Activated CD8-positive, alpha-beta T cell treated with anti-CD3 and anti-CD28 coated beads, Interleukin-2, amount 10 ng/mL, durations not matched to agents 7 days and 5 days (primary cell): ENCODE results near the gene MRPL40. TPM values are rescaled to one million over a fixed set of nuclear protein-coding genes. Genes with fewer than 3 reads are reported as not detected.

Experiments used
- ATAC-seq: fragments of 150-1000 bp; cut with Tn5 transposase; one replicate; pipeline ENCODE4 v1.10.0; 2021; ENCODE audit warnings: moderate library complexity
- CTCF ChIA-PET: fragments of 350-600 bp; sonication (Branson Sonifier 250); formaldehyde crosslinking; loops from one replicate; lab custom pipeline; 2021; ENCODE audit warnings: antibody characterized with exemption; lab: Charles Lee
- POLR2A ChIA-PET: fragments of 350-600 bp; sonication (Branson Sonifier 250); formaldehyde crosslinking; loops from one replicate; lab custom pipeline; 2021; ENCODE audit warnings: antibody characterized with exemption; lab: Charles Lee
- DNase-seq: peaks from one replicate; pipeline ENCODE4 v3.0.0-alpha.2; 2020
- H3K27ac Mint-ChIP-seq: one replicate; pipeline ENCODE4 v1.8.0; 2021; ENCODE audit warnings: mild to moderate bottlenecking, mixed read lengths
- H3K27me3 Mint-ChIP-seq: one replicate; pipeline ENCODE4 v1.8.0; 2021; ENCODE audit warnings: low read depth, mixed read lengths
- H3K36me3 Mint-ChIP-seq: one replicate; pipeline ENCODE4 v1.8.0; 2021; ENCODE audit warnings: low read depth, mixed read lengths
- H3K4me1 Mint-ChIP-seq: one replicate; pipeline ENCODE4 v1.8.0; 2021; ENCODE audit warnings: low read depth, mixed read lengths
- H3K4me3 Mint-ChIP-seq: one replicate; pipeline ENCODE4 v1.8.0; 2021; ENCODE audit warnings: mild to moderate bottlenecking, mixed read lengths
- H3K9me3 Mint-ChIP-seq: one replicate; pipeline ENCODE4 v1.8.0; 2022; ENCODE audit warnings: mixed read lengths; ENCODE audit not compliant: insufficient read depth
- total RNA-seq, 2 experiments: library from RNA; stranded (reverse); gene quantifications; one replicate each; pipeline ENCODE4 v1.2.3, GENCODE V29; 2021

MRPL40 gene
- total RNA-seq, 2 experiments from 2014 or later = 26.8 to 29.5 TPM

- CTCF ChIA-PET = no interaction called here
- H3K4me1 Mint-ChIP-seq = no peaks in the 10 kb centered on the region
- H3K4me3 Mint-ChIP-seq = no peak overlapping the region
- POLR2A ChIA-PET = no interaction called here
- DNase-seq = no peak
- H3K9me3 Mint-ChIP-seq = no peaks in the 10 kb centered on the region
- peaks cover 46% of the 10 kb centered on the region for H3K36me3 Mint-ChIP-seq
- ATAC-seq = no peak
- no peak overlapping the region for H3K27ac Mint-ChIP-seq
- H3K27me3 Mint-ChIP-seq = no peaks in the 10 kb centered on the region
Observed at GRCh38 chr22:19407649-19408606, 24.4 kb upstream of the MRPL40 start.

- ChIA-PET CTCF (no interaction called here), POLR2A (no interaction called here)
- Mint-ChIP-seq H3K27me3 (no peaks in the 10 kb centered on the region), H3K9me3 (no peaks in the 10 kb centered on the region), H3K4me3 (no peak overlapping the region), H3K27ac (peak overlapping the region; percentile 18), H3K4me1 (peaks cover 2% of the 10 kb centered on the region), H3K36me3 (peaks cover 42% of the 10 kb centered on the region)
- no peak for DNase-seq
- no peak for ATAC-seq
Observed at GRCh38 chr22:19410941-19411689, 21.2 kb upstream of the MRPL40 start.

- ATAC-seq (no peak), DNase-seq (no peak)
- Mint-ChIP-seq H3K36me3 (peaks cover 40% of the 10 kb centered on the region), H3K27ac (peak overlapping the region; percentile 18), H3K9me3 (no peaks in the 10 kb centered on the region), H3K27me3 (no peaks in the 10 kb centered on the region), H3K4me1 (peaks cover 2% of the 10 kb centered on the region), H3K4me3 (no peak overlapping the region)
- ChIA-PET CTCF (no interaction called here), POLR2A (no interaction called here)
Observed at GRCh38 chr22:19411690-19412045, 20.7 kb upstream of the MRPL40 start.

GRCh38 chr22:19412478-19412877, 19.9 kb upstream of the MRPL40 start:
- Mint-ChIP-seq H3K27me3 (no peaks in the 10 kb centered on the region), H3K27ac (peak overlapping the region; percentile 22), H3K4me1 (peaks cover 2% of the 10 kb centered on the region), H3K36me3 (peaks cover 35% of the 10 kb centered on the region), H3K9me3 (no peaks in the 10 kb centered on the region), H3K4me3 (no peak overlapping the region)
- POLR2A ChIA-PET = interaction anchor here (1.6 kb wide), 1 partner anchor 20 kb away, joined by 4 read pairs; the partner anchor contains the start of gene MRPL40
- CTCF ChIA-PET = no interaction called here
- DNase-seq (no peak), ATAC-seq (no peak)

GRCh38 chr22:19412923-19413322, 19.4 kb upstream of the MRPL40 start:
- Mint-ChIP-seq H3K27me3 (no peaks in the 10 kb centered on the region), H3K4me1 (peaks cover 5% of the 10 kb centered on the region), H3K36me3 (peaks cover 34% of the 10 kb centered on the region), H3K27ac (peak overlapping the region; percentile 22), H3K9me3 (no peaks in the 10 kb centered on the region), H3K4me3 (no peak overlapping the region)
- DNase-seq (no peak), ATAC-seq (no peak)
- ChIA-PET CTCF (no interaction called here), POLR2A (interaction anchor here (1.6 kb wide), 1 partner anchor 20 kb away, joined by 4 read pairs; the partner anchor contains the start of gene MRPL40)

GRCh38 chr22:19419086-19419463, 13.3 kb upstream of the MRPL40 start:
- Mint-ChIP-seq H3K36me3 (peaks cover 21% of the 10 kb centered on the region), H3K9me3 (no peaks in the 10 kb centered on the region), H3K27ac (peak overlapping the region; percentile 89), H3K4me1 (peaks cover 57% of the 10 kb centered on the region), H3K4me3 (no peak overlapping the region), H3K27me3 (no peaks in the 10 kb centered on the region)
- DNase-seq (no peak), ATAC-seq (peak; percentile 34)
- ChIA-PET CTCF (no interaction called here), POLR2A (interaction anchor here (1.0 to 4.6 kb wide), 3 partner anchors 12 to 60 kb away, joined by 5 to 49 read pairs (median 5); partner anchors contain the start of genes C22orf39, CDC45, HIRA and MRPL40)

- peak; percentile 93 for ATAC-seq
- Mint-ChIP-seq H3K36me3 (peaks cover 24% of the 10 kb centered on the region), H3K27me3 (no peaks in the 10 kb centered on the region), H3K4me3 (peak overlapping the region; percentile 32), H3K4me1 (peaks cover 59% of the 10 kb centered on the region), H3K9me3 (no peaks in the 10 kb centered on the region), H3K27ac (peak overlapping the region; percentile 89)
- ChIA-PET POLR2A (interaction anchor here (1.0 to 4.6 kb wide), 3 partner anchors 11 to 60 kb away, joined by 5 to 49 read pairs (median 5); partner anchors contain the start of genes C22orf39, CDC45, HIRA and MRPL40), CTCF (interaction anchor here (1.1 to 1.7 kb wide), 4 partner anchors 11 to 210 kb away, joined by 3 to 4 read pairs (median 4); partner anchors contain the start of genes HIRA and MRPL40)
- peak; percentile 64 for DNase-seq
Observed at GRCh38 chr22:19419464-19420178, 12.7 kb upstream of the MRPL40 start.

- ChIA-PET CTCF (interaction anchor here (1.1 to 1.7 kb wide), 4 partner anchors 10 to 209 kb away, joined by 3 to 4 read pairs (median 4); partner anchors contain the start of genes HIRA and MRPL40), POLR2A (interaction anchor here (1.6 to 4.6 kb wide), 2 partner anchors 11 to 59 kb away, joined by 5 to 49 read pairs; partner anchors contain the start of genes CDC45, HIRA, MRPL40 and UFD1)
- peaks cover 66% of the 10 kb centered on the region for H3K4me1 Mint-ChIP-seq
Observed at GRCh38 chr22:19420321-19420720, 12.0 kb upstream of the MRPL40 start.

GRCh38 chr22:19422440-19423301, 9.7 kb upstream of the MRPL40 start:
- Mint-ChIP-seq H3K4me3 (no peak overlapping the region), H3K4me1 (peaks cover 82% of the 10 kb centered on the region), H3K36me3 (peaks cover 29% of the 10 kb centered on the region), H3K27me3 (no peaks in the 10 kb centered on the region), H3K9me3 (no peaks in the 10 kb centered on the region), H3K27ac (peak overlapping the region; percentile 56)
- ATAC-seq (no peak), DNase-seq (no peak)
- POLR2A ChIA-PET = interaction anchor here (0.7 to 4.6 kb wide), 2 partner anchors 8 to 55 kb away, joined by 3 to 49 read pairs; partner anchors contain the start of genes HIRA and MRPL40
- CTCF ChIA-PET = no interaction called here

More at GRCh38 chr22:19420321-19420720, 12.0 kb upstream of the MRPL40 start:
- ATAC-seq = no peak
- Mint-ChIP-seq H3K9me3 (no peaks in the 10 kb centered on the region), H3K36me3 (peaks cover 22% of the 10 kb centered on the region), H3K27ac (peak overlapping the region; percentile 89), H3K27me3 (no peaks in the 10 kb centered on the region), H3K4me3 (no peak overlapping the region)
- DNase-seq = no peak

- Mint-ChIP-seq H3K27ac (no peak overlapping the region), H3K27me3 (no peaks in the 10 kb centered on the region), H3K4me3 (no peak overlapping the region), H3K36me3 (peaks cover 35% of the 10 kb centered on the region), H3K9me3 (no peaks in the 10 kb centered on the region), H3K4me1 (peaks cover 82% of the 10 kb centered on the region)
- ChIA-PET CTCF (no interaction called here), POLR2A (no interaction called here)
- no peak for DNase-seq
- no peak for ATAC-seq
Observed at GRCh38 chr22:19424186-19424500, 8.2 kb upstream of the MRPL40 start.
